MG63 (cell line): Measurements from ENCODE around the gene BBS2. TPM values are rescaled to one million over a fixed set of nuclear protein-coding genes. Genes with fewer than 3 reads are reported as not detected.

ENCODE experiments used
- DNase-seq: peaks from one replicate; pipeline ENCODE4 v3.0.0-alpha.2; 2020
- H3K27me3 ChIP-seq: fragments of 250-450 bp; sonication (Bioruptor Pico); 2 replicates; pipeline ENCODE4 v1.5.1; 2020; ENCODE audit warnings: mild to moderate bottlenecking, moderate library complexity
- H3K36me3 ChIP-seq: fragments of 250-450 bp; sonication (Bioruptor Pico); 2 replicates; pipeline ENCODE4 v1.5.1; 2020; ENCODE audit warnings: mild to moderate bottlenecking, moderate library complexity
- H3K4me3 ChIP-seq: fragments of 250-450 bp; sonication (Bioruptor Pico); 2 replicates; pipeline ENCODE4 v1.5.1; 2020; ENCODE audit warnings: mild to moderate bottlenecking, moderate library complexity
- H3K9me3 ChIP-seq: fragments of 250-450 bp; sonication (Bioruptor Pico); 2 replicates; pipeline ENCODE4 v1.5.1; 2020; ENCODE audit warnings: mild to moderate bottlenecking, moderate library complexity
- total RNA-seq: library from RNA; depleted of rRNA; stranded (reverse); fragments of >200 nt; shearing (Covaris generic); gene quantifications from 2 replicates; pipeline ENCODE4 v1.2.3, GENCODE V29; 2014; ENCODE audit warnings: low replicate concordance; rRNA removed

Gene BBS2
- total RNA-seq, 1 experiment from 2014 or later = 141 TPM

GRCh38 chr16:56463153-56463552 is 56.7 kb downstream of the BBS2 start:
- H3K27me3 ChIP-seq = no peaks in the 10 kb centered on the region
- DNase-seq = no peak
- peaks cover 90% of the 10 kb centered on the region for H3K36me3 ChIP-seq
- no peak overlapping the region for H3K4me3 ChIP-seq
- H3K9me3 ChIP-seq = no peaks in the 10 kb centered on the region

- H3K27me3 ChIP-seq = no peaks in the 10 kb centered on the region
- H3K36me3 ChIP-seq = peaks cover 91% of the 10 kb centered on the region
- no peak overlapping the region for H3K4me3 ChIP-seq
- no peak for DNase-seq
- H3K9me3 ChIP-seq = no peaks in the 10 kb centered on the region
Measured at GRCh38 chr16:56462064-56462796, 57.6 kb downstream of the BBS2 start.

GRCh38 chr16:56460101-56460500 is 59.7 kb downstream of the BBS2 start:
- H3K36me3 ChIP-seq = peaks cover 90% of the 10 kb centered on the region
- H3K27me3 ChIP-seq = no peaks in the 10 kb centered on the region
- no peak overlapping the region for H3K4me3 ChIP-seq
- no peak for DNase-seq
- no peaks in the 10 kb centered on the region for H3K9me3 ChIP-seq

- Histone ChIP-seq H3K9me3 (no peaks in the 10 kb centered on the region), H3K36me3 (peaks cover 91% of the 10 kb centered on the region), H3K27me3 (no peaks in the 10 kb centered on the region), H3K4me3 (no peak overlapping the region)
- DNase-seq = no peak
Measured at GRCh38 chr16:56457927-56458470, 61.8 kb downstream of the BBS2 start.

- H3K9me3 ChIP-seq = no peaks in the 10 kb centered on the region
- peak; percentile 67 for DNase-seq
- peaks cover 75% of the 10 kb centered on the region for H3K36me3 ChIP-seq
- H3K4me3 ChIP-seq = peak overlapping the region; percentile 97
- no peaks in the 10 kb centered on the region for H3K27me3 ChIP-seq
Measured at GRCh38 chr16:56451753-56452689, 67.8 kb downstream of the BBS2 start.

- Histone ChIP-seq H3K4me3 (peak within 1 kb of the TSS; percentile 97), H3K27me3 (no peaks in the 10 kb centered on the region), H3K9me3 (no peaks in the 10 kb centered on the region), H3K36me3 (peaks cover 75% of the 10 kb centered on the region)
- peak; percentile 100 for DNase-seq
Measured at GRCh38 chr16:56450986-56451752, 68.7 kb downstream of the BBS2 start, which contains the start of the genes NUDT21 and OGFOD1. TSS of gene NUDT21 (minus strand) at chr16:56451332. CDS start at chr16:56451202, 130 bp downstream. TSS of gene OGFOD1 (plus strand) at chr16:56451554. CDS start at chr16:56451613, 59 bp downstream.

GRCh38 chr16:56450275-56450985 is 69.4 kb downstream of the BBS2 start:
- DNase-seq = peak; percentile 24
- H3K4me3 ChIP-seq = peak overlapping the region; percentile 97
- H3K27me3 ChIP-seq = no peaks in the 10 kb centered on the region
- H3K36me3 ChIP-seq = peaks cover 75% of the 10 kb centered on the region
- H3K9me3 ChIP-seq = no peaks in the 10 kb centered on the region

- H3K36me3 ChIP-seq = peaks cover 77% of the 10 kb centered on the region
- DNase-seq = no peak
- no peak overlapping the region for H3K4me3 ChIP-seq
- no peaks in the 10 kb centered on the region for H3K9me3 ChIP-seq
- no peaks in the 10 kb centered on the region for H3K27me3 ChIP-seq
Measured at GRCh38 chr16:56448005-56448404, 71.8 kb downstream of the BBS2 start.

- Histone ChIP-seq H3K4me3 (no peak overlapping the region), H3K36me3 (peaks cover 77% of the 10 kb centered on the region), H3K9me3 (no peaks in the 10 kb centered on the region), H3K27me3 (no peaks in the 10 kb centered on the region)
- no peak for DNase-seq
Measured at GRCh38 chr16:56447286-56447685, 72.5 kb downstream of the BBS2 start.

- no peaks in the 10 kb centered on the region for H3K9me3 ChIP-seq
- no peak for DNase-seq
- no peaks in the 10 kb centered on the region for H3K27me3 ChIP-seq
- H3K36me3 ChIP-seq = peaks cover 94% of the 10 kb centered on the region
- H3K4me3 ChIP-seq = no peak overlapping the region
Measured at GRCh38 chr16:56438038-56438437, 81.8 kb downstream of the BBS2 start.

- Histone ChIP-seq H3K4me3 (no peak overlapping the region), H3K9me3 (no peaks in the 10 kb centered on the region), H3K36me3 (peaks cover 94% of the 10 kb centered on the region), H3K27me3 (no peaks in the 10 kb centered on the region)
- DNase-seq = no peak
Measured at GRCh38 chr16:56436258-56436657, 83.6 kb downstream of the BBS2 start.

Other genes with a start within 250 kb of the BBS2 start
- gene AMFR, start 94.5 kb downstream of the BBS2 start, total RNA-seq = 296 and 395 TPM in 2 replicates
- 191 and 387 TPM in 2 replicates for gene NUDT21, start 68.7 kb downstream of the BBS2 start, total RNA-seq
- 217 and 688 TPM in 2 replicates for gene OGFOD1, start 68.5 kb downstream of the BBS2 start, total RNA-seq
- not detected in 2 replicates for gene MT4, start 45.0 kb upstream of the BBS2 start, total RNA-seq
- not detected in 2 replicates for gene MT3, start 69.5 kb upstream of the BBS2 start, total RNA-seq
- gene MT2A, start 88.6 kb upstream of the BBS2 start, total RNA-seq = 115 and 538 TPM in 2 replicates
- 49.5 and 203 TPM in 2 replicates for gene MT1E, start 105.8 kb upstream of the BBS2 start, total RNA-seq
- 5.2 and 26.7 TPM in 2 replicates for gene MT1M, start 112.6 kb upstream of the BBS2 start, total RNA-seq
- gene MT1A, start 118.6 kb upstream of the BBS2 start, total RNA-seq = not detected in 2 replicates
- gene MT1B, start 131.9 kb upstream of the BBS2 start, total RNA-seq = not detected in 2 replicates
- gene MT1F, start 137.9 kb upstream of the BBS2 start, total RNA-seq = not detected in 2 replicates
- gene MT1G, start 148.0 kb upstream of the BBS2 start, total RNA-seq = not detected in 2 replicates
- not detected in 2 replicates for gene MT1H, start 149.8 kb upstream of the BBS2 start, total RNA-seq
- 36.3 and 166 TPM in 2 replicates for gene MT1X, start 162.4 kb upstream of the BBS2 start, total RNA-seq
- 125 and 160 TPM in 2 replicates for gene NUP93, start 210.1 kb upstream of the BBS2 start, total RNA-seq